ES-I3 (cell line): ENCODE data around the gene HDAC1.

ENCODE experiments used
- H3K36me3 ChIP-seq: 2 replicates; pipeline ENCODE4 v1.6.1; 2013; ENCODE audit warnings: mild to moderate bottlenecking, low read length, control low read depth, moderate library complexity; ENCODE audit not compliant: insufficient read depth
- H3K4me1 ChIP-seq: 2 replicates; pipeline ENCODE4 v1.6.1; 2013; ENCODE audit warnings: mild to moderate bottlenecking, control low read depth, low read length; ENCODE audit not compliant: insufficient read depth
- H3K9ac ChIP-seq: 2 replicates; pipeline ENCODE4 v1.6.1; 2013; ENCODE audit warnings: low read depth, mild to moderate bottlenecking, low read length, moderate library complexity
- H3K9me3 ChIP-seq: 2 replicates; pipeline ENCODE4 v1.6.1; 2013; ENCODE audit warnings: mild to moderate bottlenecking, low read length, moderate library complexity; ENCODE audit not compliant: control insufficient read depth, insufficient read depth

Gene HDAC1

DNA sequence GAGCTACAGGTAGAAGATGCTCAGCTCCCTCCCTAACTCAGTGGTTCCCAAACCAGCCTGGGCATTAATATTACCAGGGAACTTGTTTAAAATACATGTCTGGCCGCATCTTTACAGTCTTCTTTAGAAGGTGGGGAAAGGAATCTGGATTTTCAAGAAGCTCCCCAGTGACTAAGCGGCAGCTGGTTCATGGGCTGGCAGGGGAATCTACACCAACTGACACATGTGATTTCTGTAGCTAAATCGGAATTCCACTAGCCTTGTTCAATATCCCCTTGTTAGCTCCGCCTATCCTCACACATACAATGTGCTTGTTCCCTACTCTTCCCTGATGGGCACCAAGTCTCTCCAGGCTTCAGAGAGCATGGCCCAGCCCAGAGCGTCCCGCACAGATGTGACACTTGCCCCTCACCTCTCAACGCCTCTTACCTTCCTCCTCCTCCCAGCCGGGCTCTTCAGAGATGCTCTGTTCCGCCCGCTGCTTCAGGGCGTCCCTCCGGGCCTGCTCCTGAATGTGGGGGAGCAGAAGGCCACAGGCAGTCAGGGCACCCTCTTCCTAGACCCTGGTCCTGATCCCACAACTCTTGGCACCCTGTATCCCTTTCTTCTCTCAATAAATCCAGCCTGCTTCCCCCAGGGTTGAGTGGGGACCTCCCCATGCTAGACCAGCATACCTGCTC lies 85.8 kb downstream of the HDAC1 start:
- peaks cover 43% of the 10 kb centered on the region for H3K36me3 ChIP-seq
- H3K4me1 ChIP-seq: no peaks in the 10 kb centered on the region
- H3K9ac ChIP-seq: no peak overlapping the region
- H3K9me3 ChIP-seq: no peaks in the 10 kb centered on the region

GRCh38 chr1:32380057-32380456 lies 88.2 kb downstream of the HDAC1 start:
- H3K36me3 ChIP-seq: peaks cover 36% of the 10 kb centered on the region
- no peak overlapping the region for H3K9ac ChIP-seq
- no peaks in the 10 kb centered on the region for H3K9me3 ChIP-seq
- H3K4me1 ChIP-seq: no peaks in the 10 kb centered on the region
